ENCODE data around the gene MCTP2. TPM values are rescaled to one million over a fixed set of nuclear protein-coding genes. Genes with fewer than 3 reads are reported as not detected.

The MCTP2 gene
- total and polyA plus RNA-seq, 9 of the 15 experiments (the other 6 are each of a cell fraction or from before 2014, with no cell fraction given), result 0.07 TPM; not detected in 8

- TF ChIP-seq RERE (CRISPR knock-in tag; IDR thresholded peaks at IDR 0.05; ENCODE audit: borderline replicate concordance), result no peak
- no peak for TF ChIP-seq MIER1 (IDR thresholded peaks at IDR 0.05; ENCODE audit: low read depth)
- TF ChIP-seq KLF10 (CRISPR knock-in tag; IDR thresholded peaks at IDR 0.05), result no peak
Measured at GRCh38 chr15:94477913-94478553, 246.7 kb downstream of the MCTP2 start (continued).

- no peak overlapping the region for H3K4me3 ChIP-seq
- no peaks in the 10 kb centered on the region for H3K79me2 ChIP-seq (ENCODE audit: control insufficient read depth, insufficient read depth, low read length)
- WGBS (ENCODE audit: insufficient coverage, low coverage, missing lambda C conversion rate), result 1% methylated on average over 8 of the region's 8 CpGs
- intact Hi-C loops (cut with micrococcal nuclease), result no loop called here
- no peak for FAIRE-seq
- ATAC-seq, result no peak
- no peak overlapping the region for H3K4me2 ChIP-seq (ENCODE audit: insufficient read depth, low read length)
- no peak overlapping the region for H3K27ac ChIP-seq (ENCODE audit: extremely low read depth, low read depth, low read length)
- no TSS peak for BruUV-seq (replicated peaks)
- no peaks in the 10 kb centered on the region for H3K36me3 ChIP-seq (ENCODE audit: control insufficient read depth, insufficient read depth, low read length)
- H3K27me3 ChIP-seq (ENCODE audit: control insufficient read depth in 2 of 2, insufficient read depth in 2 of 2, low read length in 2 of 2), result no peaks in the 10 kb centered on the region
- CTCF ChIA-PET (ENCODE audit: low intra/inter-chr PET ratio), result no interaction called here
- H3K9me1 ChIP-seq (ENCODE audit: control insufficient read depth, insufficient read depth, low read length), result no peaks in the 10 kb centered on the region
- in situ Hi-C loops (cut with MboI), result no loop called here
- H3K9ac ChIP-seq (ENCODE audit: insufficient read depth in 1 of 2, low read depth in 2 of 2, low read length in 2 of 2), result no peak overlapping the region
- peaks cover 3% of the 10 kb centered on the region; the same call in 1 of the 2 replicates for H3K9me3 ChIP-seq (replicated peaks; ENCODE audit: control insufficient read depth, insufficient read depth, low read depth, low read length)
- POLR2A ChIA-PET, result no interaction called here
- no peaks in the 10 kb centered on the region for H3K4me1 ChIP-seq (replicated peaks in 1 of 2; ENCODE audit: control insufficient read depth in 2 of 2, insufficient read depth in 2 of 2, low read length in 2 of 2)
- H2AFZ ChIP-seq (ENCODE audit: low read depth, low read length), result no peak overlapping the region
- no peak for DNase-seq (ENCODE audit: extremely low read depth in 1 of 4, low spot score in 3 of 4)
- H4K20me1 ChIP-seq (replicated peaks; ENCODE audit: control insufficient read depth, insufficient read depth, low read length), result no peaks in the 10 kb centered on the region
- TF ChIP-seq ZNF589 (CRISPR knock-in tag; IDR thresholded peaks at IDR 0.05; ENCODE audit: low read depth), result no peak
- no peak for TF ChIP-seq CHAMP1 (IDR thresholded peaks at IDR 0.05)
- TF ChIP-seq SPI1 (IDR thresholded peaks at IDR 0.05; ENCODE audit: borderline replicate concordance, low read depth, low read length), result no peak
- no peak for TF ChIP-seq HMGN3 (IDR thresholded peaks at IDR 0.05; ENCODE audit: borderline replicate concordance, extremely low read depth, insufficient read length, low read depth, low read length)
- TF ChIP-seq IRF1 (CRISPR knock-in tag; IDR thresholded peaks at IDR 0.05; ENCODE audit: borderline replicate concordance), result no peak
- no peak for TF ChIP-seq SMAD3 (CRISPR knock-in tag; conservative IDR thresholded peaks at IDR 0.05)
- no peak for TF ChIP-seq TCF15 (CRISPR knock-in tag; IDR thresholded peaks at IDR 0.05)
- no peak for TF ChIP-seq C11orf30 (IDR thresholded peaks at IDR 0.05; ENCODE audit: low read depth)
Measured at GRCh38 chr15:94478763-94479162, 247.4 kb downstream of the MCTP2 start.

Measured in K562 (cell line).